ENCODE measurements around the gene CLDN24. TPM values are rescaled to one million over a fixed set of nuclear protein-coding genes. Genes with fewer than 3 reads are reported as not detected.

CLDN24 gene
- total and polyA plus RNA-seq, 2 donors (not counting 1 experiment from before 2014, with no cell fraction given) = not detected

GRCh38 chr4:183323295-183323694, 1.1 kb upstream of the CLDN24 start:
- Histone ChIP-seq H4K20me1 (ENCODE audit: control insufficient read depth, extremely low read depth, insufficient read depth, low read length) (no peaks in the 10 kb centered on the region), H3K9ac (ENCODE audit: insufficient read depth, low read length) (no peak overlapping the region), H3K4me1 (ENCODE audit: control insufficient read depth, extremely low read depth, insufficient read depth, low read length) (no peaks in the 10 kb centered on the region), H2AFZ (ENCODE audit: low read length) (no peak overlapping the region), H3K27ac (ENCODE audit: insufficient read depth, low read length) (no peak overlapping the region), H3K27me3 (ENCODE audit: control insufficient read depth, insufficient read depth, low read length) (no peaks in the 10 kb centered on the region), H3K9me3 (ENCODE audit: control insufficient read depth, insufficient read depth, low read depth, low read length) (no peaks in the 10 kb centered on the region), H3K4me2 (ENCODE audit: extremely low read depth, insufficient read depth, low read length) (no peak overlapping the region), H3K79me2 (ENCODE audit: control insufficient read depth, insufficient read depth, low read length) (no peaks in the 10 kb centered on the region), H3K4me3 (replicated peaks in 1 of 4; ENCODE audit: control extremely low read depth in 1 of 4, insufficient read depth in 1 of 4, low read depth in 3 of 4, low read length in 4 of 4) (no peak overlapping the region), H3K36me3 (ENCODE audit: control insufficient read depth, insufficient read depth, low read length) (peaks cover 2% of the 10 kb centered on the region)
- no peak for DNase-seq (ENCODE audit: low read depth in 2 of 2)
- no peak for TF ChIP-seq CTCF (conservative IDR thresholded peaks at IDR 0.05 in 1 of 2, IDR thresholded peaks at IDR 0.05 in 1 of 2; ENCODE audit: low read depth in 1 of 2, low read length in 2 of 2)

- Histone ChIP-seq H3K79me2 (ENCODE audit: control insufficient read depth, insufficient read depth, low read length) (no peaks in the 10 kb centered on the region), H3K27ac (ENCODE audit: insufficient read depth, low read length) (no peak overlapping the region)
These were observed 710 bp downstream of the CLDN24 start for GRCh38 chr4:183321516-183321915.

GRCh38 chr4:183321079-183321478, 1.1 kb downstream of the CLDN24 start:
- no peak for DNase-seq (ENCODE audit: low read depth in 2 of 2)
- TF ChIP-seq EZH2 (IDR thresholded peaks at IDR 0.05; ENCODE audit: low read length, missing control alignments) = no peak
- TF ChIP-seq CTCF (conservative IDR thresholded peaks at IDR 0.05 in 1 of 2, IDR thresholded peaks at IDR 0.05 in 1 of 2; ENCODE audit: low read depth in 1 of 2, low read length in 2 of 2) = no peak

More at GRCh38 chr4:183321516-183321915, 710 bp downstream of the CLDN24 start:
- Histone ChIP-seq H3K4me3 (replicated peaks in 1 of 4; ENCODE audit: control extremely low read depth in 1 of 4, insufficient read depth in 1 of 4, low read depth in 3 of 4, low read length in 4 of 4) (no peak overlapping the region), H3K9ac (ENCODE audit: insufficient read depth, low read length) (no peak overlapping the region), H3K9me3 (ENCODE audit: control insufficient read depth, insufficient read depth, low read depth, low read length) (no peaks in the 10 kb centered on the region), H3K36me3 (ENCODE audit: control insufficient read depth, insufficient read depth, low read length) (peaks cover 2% of the 10 kb centered on the region), H3K4me2 (ENCODE audit: extremely low read depth, insufficient read depth, low read length) (no peak overlapping the region), H3K4me1 (ENCODE audit: control insufficient read depth, extremely low read depth, insufficient read depth, low read length) (no peaks in the 10 kb centered on the region), H3K27me3 (ENCODE audit: control insufficient read depth, insufficient read depth, low read length) (no peaks in the 10 kb centered on the region), H2AFZ (ENCODE audit: low read length) (no peak overlapping the region), H4K20me1 (ENCODE audit: control insufficient read depth, extremely low read depth, insufficient read depth, low read length) (no peaks in the 10 kb centered on the region)
- TF ChIP-seq EZH2 (IDR thresholded peaks at IDR 0.05; ENCODE audit: low read length, missing control alignments) = no peak
- no peak for TF ChIP-seq CTCF (conservative IDR thresholded peaks at IDR 0.05 in 1 of 2, IDR thresholded peaks at IDR 0.05 in 1 of 2; ENCODE audit: low read depth in 1 of 2, low read length in 2 of 2)
- DNase-seq (ENCODE audit: low read depth in 2 of 2) = no peak

More at GRCh38 chr4:183321079-183321478, 1.1 kb downstream of the CLDN24 start:
- Histone ChIP-seq H3K27ac (ENCODE audit: insufficient read depth, low read length) (no peak overlapping the region), H3K4me2 (ENCODE audit: extremely low read depth, insufficient read depth, low read length) (no peak overlapping the region), H3K9ac (ENCODE audit: insufficient read depth, low read length) (no peak overlapping the region), H3K36me3 (ENCODE audit: control insufficient read depth, insufficient read depth, low read length) (peaks cover 2% of the 10 kb centered on the region), H2AFZ (ENCODE audit: low read length) (no peak overlapping the region), H3K79me2 (ENCODE audit: control insufficient read depth, insufficient read depth, low read length) (no peaks in the 10 kb centered on the region), H4K20me1 (ENCODE audit: control insufficient read depth, extremely low read depth, insufficient read depth, low read length) (no peaks in the 10 kb centered on the region), H3K4me3 (replicated peaks in 1 of 4; ENCODE audit: control extremely low read depth in 1 of 4, insufficient read depth in 1 of 4, low read depth in 3 of 4, low read length in 4 of 4) (no peak overlapping the region), H3K27me3 (ENCODE audit: control insufficient read depth, insufficient read depth, low read length) (no peaks in the 10 kb centered on the region), H3K9me3 (ENCODE audit: control insufficient read depth, insufficient read depth, low read depth, low read length) (no peaks in the 10 kb centered on the region), H3K4me1 (ENCODE audit: control insufficient read depth, extremely low read depth, insufficient read depth, low read length) (no peaks in the 10 kb centered on the region)
